ENCODE results near the gene TCF25. TPM values are rescaled to one million over a fixed set of nuclear protein-coding genes. Genes with fewer than 3 reads are reported as not detected.

Gene TCF25
- total RNA-seq, 2 donors from 2014 or later, result 141 to 302 TPM

DNA sequence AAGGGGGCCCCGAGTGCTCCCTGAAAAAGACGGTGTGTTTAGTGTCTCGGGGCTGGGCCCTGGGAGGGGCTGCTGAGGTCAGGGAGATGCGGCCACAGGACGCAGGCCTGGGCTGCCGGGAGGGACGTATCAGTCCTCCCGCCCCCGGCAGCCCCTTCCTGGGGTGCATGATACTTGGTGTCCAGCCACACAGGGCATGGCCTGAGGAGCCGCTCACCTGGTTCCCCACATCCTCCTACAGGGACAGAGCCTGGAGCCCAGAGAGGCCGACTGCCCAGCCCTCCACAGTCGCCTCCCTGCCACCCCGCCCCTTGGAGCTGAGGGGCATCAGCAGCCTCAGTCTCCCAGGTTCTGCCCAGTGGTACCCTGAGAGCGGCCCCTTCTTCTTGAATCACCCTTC lies 63.1 kb downstream of the TCF25 start:
- H3K9me3 ChIP-seq, result no peaks in the 10 kb centered on the region
- no peaks in the 10 kb centered on the region for H3K36me3 ChIP-seq
- TF ChIP-seq POLR2A (IDR thresholded peaks at IDR 0.05) (no peak), POLR2AphosphoS5 (IDR thresholded peaks at IDR 0.05) (no peak), CTCF (IDR thresholded peaks at IDR 0.05) (no peak)
- H3K4me1 ChIP-seq (replicated peaks), result no peaks in the 10 kb centered on the region
- H3K27ac ChIP-seq, result no peak overlapping the region
- DNase-seq (ENCODE audit: low spot score), result no peak
- WGBS, result 94% methylated on average over 14 of the region's 14 CpGs
- intact Hi-C loops (cut with DNase I), result no loop called here
- H3K27me3 ChIP-seq (replicated peaks; ENCODE audit: insufficient read depth), result no peaks in the 10 kb centered on the region
- H3K4me3 ChIP-seq, result no peak overlapping the region

DNA sequence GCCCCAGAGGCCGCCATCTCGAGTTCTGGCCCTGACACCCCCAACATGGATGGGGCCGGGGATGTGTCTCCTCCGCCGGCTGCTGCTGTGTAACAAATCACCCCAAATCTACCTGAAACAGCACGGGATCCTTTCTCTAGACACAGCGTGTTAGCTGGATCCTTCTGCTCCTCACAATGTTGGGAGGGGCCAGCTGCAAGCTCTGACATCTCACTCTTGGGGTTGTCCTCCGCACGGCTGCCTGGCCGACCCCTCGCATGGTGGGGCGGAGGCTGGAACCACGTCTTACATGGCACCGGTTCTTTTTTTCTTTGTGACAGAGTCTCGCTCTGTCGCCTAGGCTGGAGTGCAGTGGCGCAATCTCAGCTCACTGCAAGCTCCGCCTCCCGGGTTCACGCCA lies 63.6 kb downstream of the TCF25 start:
- Histone ChIP-seq H3K27me3 (replicated peaks; ENCODE audit: insufficient read depth) (no peaks in the 10 kb centered on the region), H3K4me1 (replicated peaks) (no peaks in the 10 kb centered on the region), H3K4me3 (no peak overlapping the region), H3K9me3 (no peaks in the 10 kb centered on the region), H3K27ac (no peak overlapping the region), H3K36me3 (no peaks in the 10 kb centered on the region)
- DNase-seq (ENCODE audit: low spot score), result no peak
- WGBS, result 91% methylated on average over 20 of the region's 20 CpGs
- intact Hi-C loops (cut with DNase I), result no loop called here
- TF ChIP-seq POLR2A (IDR thresholded peaks at IDR 0.05), result no peak
- no peak for TF ChIP-seq CTCF (IDR thresholded peaks at IDR 0.05)
- TF ChIP-seq POLR2AphosphoS5 (IDR thresholded peaks at IDR 0.05), result no peak

DNA sequence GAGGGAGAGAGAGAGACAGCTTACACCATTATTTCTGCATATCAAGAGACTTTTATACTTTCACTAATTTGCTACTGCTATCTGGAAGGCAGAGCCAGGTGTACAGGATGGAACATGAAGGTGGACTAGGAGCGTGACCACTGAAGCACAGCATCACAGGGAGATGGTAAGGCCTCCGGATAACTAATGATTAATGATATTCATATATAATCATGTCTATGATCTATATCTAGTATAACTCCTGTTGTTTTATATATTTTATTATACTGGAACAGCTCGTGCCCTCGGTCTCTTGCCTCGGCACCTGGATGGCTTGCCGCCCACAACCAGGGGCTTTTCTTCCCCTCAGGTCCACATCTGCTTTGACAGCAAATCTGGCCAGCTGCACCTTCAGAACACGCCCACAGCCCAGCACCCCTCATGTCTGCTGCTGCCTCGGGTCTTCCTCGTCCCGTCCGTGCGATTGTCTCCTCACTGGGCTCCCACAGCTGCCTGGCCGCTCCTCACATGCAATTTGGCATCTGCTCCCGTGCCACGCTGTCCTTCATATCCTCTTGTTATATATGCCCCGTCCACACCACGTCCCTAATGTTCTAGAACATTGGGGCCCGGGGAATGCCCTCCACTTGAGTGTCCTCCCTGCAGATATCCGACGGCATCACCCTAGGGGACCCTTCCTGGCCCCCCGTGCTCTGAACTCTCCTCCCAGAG lies 64.9 kb downstream of the TCF25 start:
- H3K9me3 ChIP-seq, result no peaks in the 10 kb centered on the region
- 82% methylated on average over 21 of the region's 21 CpGs for WGBS
- no peaks in the 10 kb centered on the region for H3K4me1 ChIP-seq (replicated peaks)
- TF ChIP-seq POLR2AphosphoS5 (IDR thresholded peaks at IDR 0.05), result no peak
- TF ChIP-seq CTCF (IDR thresholded peaks at IDR 0.05), result no peak
- no peak for TF ChIP-seq POLR2A (IDR thresholded peaks at IDR 0.05)
- no peaks in the 10 kb centered on the region for H3K27me3 ChIP-seq (replicated peaks; ENCODE audit: insufficient read depth)
- intact Hi-C loops (cut with DNase I), result no loop called here
- H3K36me3 ChIP-seq, result no peaks in the 10 kb centered on the region
- no peak for DNase-seq (ENCODE audit: low spot score)
- no peak overlapping the region for H3K27ac ChIP-seq
- no peak overlapping the region for H3K4me3 ChIP-seq

- no peaks in the 10 kb centered on the region for H3K9me3 ChIP-seq
- intact Hi-C loops (cut with DNase I), result no loop called here
Observed at GRCh38 chr16:89944773-89945172, 71.4 kb downstream of the TCF25 start.

More at GRCh38 chr16:89944773-89945172, 71.4 kb downstream of the TCF25 start:
- Histone ChIP-seq H3K27ac (no peak overlapping the region), H3K36me3 (no peaks in the 10 kb centered on the region), H3K27me3 (replicated peaks; ENCODE audit: insufficient read depth) (no peaks in the 10 kb centered on the region), H3K4me1 (replicated peaks) (peaks cover 3% of the 10 kb centered on the region), H3K4me3 (no peak overlapping the region)
- no peak for TF ChIP-seq POLR2AphosphoS5 (IDR thresholded peaks at IDR 0.05)
- no peak for TF ChIP-seq POLR2A (IDR thresholded peaks at IDR 0.05)
- no peak for TF ChIP-seq CTCF (IDR thresholded peaks at IDR 0.05)
- DNase-seq (ENCODE audit: low spot score), result no peak
- WGBS, result 76% methylated on average over 5 of the region's 5 CpGs
